Left kidney (tissue), 2 donors: Measurements from ENCODE around the gene TBC1D3B. TPM values are rescaled to one million over a fixed set of nuclear protein-coding genes. Genes with fewer than 3 reads are reported as not detected.
"Not testable (repeated sequence)": the region's sequence is repeated elsewhere in the genome, so short reads cannot be mapped to it uniquely, and the experiment has no call there.

Experiments
- DNase-seq: peaks from one replicate; pipeline ENCODE4 v3.0.0-alpha.2; 2013
- polyA plus RNA-seq: library from polyadenylated mRNA; unstranded; fragments of 120-200 nt; gene quantifications from one replicate; pipeline ENCODE4 v1.2.1, GENCODE V29; 2013; ENCODE audit not compliant: insufficient read length

Gene TBC1D3B
- polyA plus RNA-seq, 1 donor: 16.2 TPM

GRCh38 chr17:36181446-36182175, 5.2 kb upstream of the TBC1D3B start:
- DNase-seq: not testable (repeated sequence)

DNA sequence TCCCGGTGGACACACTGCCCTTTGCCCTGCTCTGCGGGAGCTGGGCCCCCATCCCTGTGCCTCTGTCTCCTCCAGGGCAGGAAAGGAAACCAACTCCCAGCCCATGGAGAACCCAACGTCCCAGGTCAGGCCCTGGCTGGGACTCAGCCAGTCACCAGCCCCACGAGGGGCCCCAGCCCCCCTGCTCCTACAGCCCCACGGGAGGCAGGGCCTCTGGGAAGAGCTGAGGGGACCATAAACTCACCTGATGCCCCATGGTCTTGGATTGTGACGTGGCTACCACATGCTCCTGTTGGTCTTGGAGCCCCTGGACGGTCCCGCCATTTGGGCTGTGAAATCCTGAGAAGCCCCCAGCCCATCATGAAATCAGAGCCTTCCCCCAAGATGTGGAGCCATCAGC, 7.6 kb downstream of the TBC1D3B start:
- DNase-seq: not testable (repeated sequence)

GRCh38 chr17:36153895-36154610, 22.4 kb downstream of the TBC1D3B start:
- no peak for DNase-seq

DNA sequence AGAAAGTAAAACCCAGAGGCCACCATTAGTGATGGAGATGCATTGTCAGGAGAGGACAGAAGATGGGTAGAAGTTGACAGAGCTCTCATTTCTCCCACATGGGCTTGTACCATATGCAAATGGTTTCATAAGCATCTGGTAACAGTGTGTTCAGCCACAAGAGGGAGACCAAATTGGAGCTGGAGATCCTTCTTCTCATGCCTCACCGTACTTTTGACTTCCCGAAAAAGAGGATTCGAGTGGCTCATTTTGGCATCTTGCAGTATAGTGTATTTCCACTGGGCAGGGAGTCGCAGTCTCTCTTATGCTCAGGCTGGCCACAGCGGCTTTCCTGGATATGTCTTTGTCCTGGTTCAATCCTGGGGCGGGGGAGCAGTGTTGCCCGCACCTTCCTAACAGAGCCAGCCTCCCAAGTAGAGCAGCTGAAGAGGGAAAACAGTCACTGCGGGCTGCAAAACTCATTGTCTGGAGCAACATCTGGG, 23.8 kb downstream of the TBC1D3B start:
- DNase-seq: no peak

DNA sequence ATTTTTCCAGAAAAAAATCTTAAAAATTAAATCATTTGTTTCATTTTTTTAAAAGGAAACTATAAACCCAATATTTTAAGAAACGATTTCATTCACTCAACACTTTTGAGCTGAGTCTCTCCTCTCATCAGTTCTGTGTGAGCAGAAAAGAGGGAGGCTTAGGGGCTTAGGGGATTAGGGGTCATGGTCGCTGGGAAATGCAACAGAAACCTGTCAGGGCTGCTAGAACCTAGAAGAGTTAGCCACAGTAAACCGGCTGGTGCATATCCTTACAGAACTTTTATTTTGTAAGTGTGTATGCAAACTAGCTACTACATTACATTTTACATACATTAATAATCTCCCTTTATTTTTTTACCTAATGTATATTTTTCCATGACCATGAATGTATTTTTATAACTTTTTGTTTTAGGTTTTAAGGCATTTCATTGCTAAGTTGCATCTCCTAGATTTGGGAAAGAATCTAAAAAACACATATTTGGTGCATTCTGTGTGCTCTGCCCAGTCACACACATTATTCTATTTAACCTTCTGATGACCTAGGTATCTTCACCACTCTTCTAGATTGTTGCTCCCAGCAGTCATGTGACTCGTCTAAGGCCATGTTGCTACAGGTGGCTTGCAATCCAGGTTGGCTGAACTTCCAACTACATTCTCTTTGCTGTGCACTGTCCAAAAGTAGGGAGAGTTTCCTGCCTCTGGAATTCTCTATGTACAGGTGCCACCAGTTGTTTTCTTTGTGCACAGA, 24.4 kb downstream of the TBC1D3B start:
- DNase-seq: no peak

DNA sequence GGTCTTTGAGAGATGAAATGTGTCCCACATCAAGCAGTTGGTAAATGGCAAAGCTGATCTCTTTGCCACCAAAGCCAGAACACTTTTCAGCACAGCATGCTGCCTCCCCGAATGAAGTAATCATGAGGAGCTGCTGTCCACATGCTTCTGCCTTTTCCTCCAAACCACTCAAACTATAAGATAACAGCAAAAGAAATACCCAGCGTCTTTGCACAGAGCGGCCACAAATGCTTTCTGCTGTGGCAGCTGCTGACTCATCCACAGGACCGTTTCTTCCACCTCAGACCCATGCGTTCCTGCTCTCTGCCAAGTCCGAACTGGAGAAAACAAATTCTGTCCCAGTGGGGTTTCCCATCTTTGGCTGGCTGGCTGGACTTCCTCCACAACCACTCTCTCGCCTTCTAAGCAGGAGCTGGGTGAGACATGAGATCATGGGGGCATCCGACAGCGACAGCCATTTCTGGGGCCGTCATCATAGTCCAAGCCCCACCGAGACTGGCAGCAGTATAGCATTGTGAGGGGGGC, 27.1 kb downstream of the TBC1D3B start:
- DNase-seq: no peak

GRCh38 chr17:36148559-36149295, 27.7 kb downstream of the TBC1D3B start:
- DNase-seq: peak; percentile 59

- DNase-seq: no peak
Measured at GRCh38 chr17:36147601-36148000, 28.8 kb downstream of the TBC1D3B start.

- no peak for DNase-seq
Measured at GRCh38 chr17:36144981-36145729, 31.3 kb downstream of the TBC1D3B start.

- DNase-seq: no peak
Measured at GRCh38 chr17:36144014-36144413, 32.4 kb downstream of the TBC1D3B start.

- DNase-seq: no peak
Measured at GRCh38 chr17:36142806-36143205, 33.6 kb downstream of the TBC1D3B start.

- DNase-seq: no peak
Measured at GRCh38 chr17:36142235-36142634, 34.2 kb downstream of the TBC1D3B start.

DNA sequence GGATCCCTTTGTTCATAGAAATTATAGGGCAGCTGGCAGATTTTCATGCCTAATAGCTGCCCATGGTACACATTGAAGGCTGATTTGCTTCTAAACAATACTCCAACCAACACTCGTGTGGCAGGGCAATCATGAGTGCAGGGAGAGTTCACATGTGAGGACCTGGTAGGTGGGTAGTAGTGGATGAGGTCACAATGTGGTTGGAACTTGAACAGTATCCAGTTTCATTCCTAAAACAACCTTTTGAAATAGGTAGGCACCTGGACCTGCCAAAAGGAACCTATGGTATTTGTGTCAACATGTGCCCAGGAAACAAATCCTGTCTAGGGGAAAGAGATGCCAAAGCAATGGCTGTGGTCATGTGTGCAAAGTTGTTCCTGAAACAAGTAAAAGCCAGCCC, 40.0 kb downstream of the TBC1D3B start:
- no peak for DNase-seq

GRCh38 chr17:36136036-36136435, 40.4 kb downstream of the TBC1D3B start:
- no peak for DNase-seq

DNA sequence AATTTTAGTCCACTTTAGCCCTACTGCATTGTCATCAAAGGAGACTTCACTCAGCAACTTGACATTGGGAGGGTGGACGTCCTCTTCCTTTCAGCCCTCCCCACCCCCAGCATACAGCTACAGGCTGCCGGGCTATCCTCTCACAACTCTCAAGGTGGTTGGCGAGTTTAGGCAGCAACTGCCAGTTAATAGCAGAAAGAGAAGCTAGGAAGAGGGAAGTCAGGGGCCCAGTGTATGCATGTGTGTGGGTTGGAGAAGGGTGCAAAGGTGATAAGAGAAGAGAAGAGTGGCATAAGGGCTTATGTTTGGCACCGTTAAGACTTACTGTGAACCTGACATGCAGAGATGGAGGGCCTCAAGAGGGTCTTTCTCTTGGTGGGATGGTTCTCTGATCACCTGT, 41.0 kb downstream of the TBC1D3B start:
- DNase-seq: no peak

- peak; percentile 75 for DNase-seq
Measured at GRCh38 chr17:36133602-36134236, 42.7 kb downstream of the TBC1D3B start.

DNA sequence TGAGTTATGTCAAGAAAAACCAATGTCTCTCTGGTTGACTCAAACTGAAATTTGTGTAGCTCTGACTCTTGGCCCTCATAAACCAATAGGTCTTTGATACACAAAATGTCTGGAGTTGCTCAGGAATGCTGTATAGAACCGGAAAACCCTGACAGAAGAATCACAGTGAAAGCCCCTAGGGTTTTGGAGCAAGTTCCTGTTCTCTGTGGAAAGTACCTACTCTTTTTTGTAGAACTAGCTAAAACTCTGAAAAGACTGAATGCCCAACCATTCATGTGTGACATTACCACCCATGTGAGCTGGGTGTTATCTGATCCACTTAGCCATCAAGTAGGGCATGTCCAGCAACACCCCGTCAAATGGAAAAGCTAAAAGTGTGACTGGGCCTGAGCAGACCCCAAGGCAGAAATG, 44.0 kb downstream of the TBC1D3B start:
- peak; percentile 11 for DNase-seq

DNA sequence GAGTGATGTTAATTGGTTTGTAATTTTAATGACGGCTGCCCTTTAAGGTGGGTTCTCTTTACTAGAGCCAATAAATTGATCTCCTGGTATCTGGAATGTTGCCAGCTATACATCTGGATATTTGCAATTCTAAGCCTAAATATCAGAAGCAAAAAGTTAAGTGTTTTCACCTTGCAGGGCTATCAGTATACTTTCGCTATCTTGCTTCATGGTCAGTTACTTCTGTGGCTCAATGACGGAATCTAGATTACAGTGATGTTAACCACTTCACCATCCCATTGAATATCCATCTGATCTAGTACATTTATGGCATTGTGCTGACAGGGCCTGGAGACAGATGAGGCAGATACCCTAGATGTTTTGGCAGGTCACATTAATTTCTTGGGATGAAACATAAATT, 44.5 kb downstream of the TBC1D3B start:
- DNase-seq: no peak

DNA sequence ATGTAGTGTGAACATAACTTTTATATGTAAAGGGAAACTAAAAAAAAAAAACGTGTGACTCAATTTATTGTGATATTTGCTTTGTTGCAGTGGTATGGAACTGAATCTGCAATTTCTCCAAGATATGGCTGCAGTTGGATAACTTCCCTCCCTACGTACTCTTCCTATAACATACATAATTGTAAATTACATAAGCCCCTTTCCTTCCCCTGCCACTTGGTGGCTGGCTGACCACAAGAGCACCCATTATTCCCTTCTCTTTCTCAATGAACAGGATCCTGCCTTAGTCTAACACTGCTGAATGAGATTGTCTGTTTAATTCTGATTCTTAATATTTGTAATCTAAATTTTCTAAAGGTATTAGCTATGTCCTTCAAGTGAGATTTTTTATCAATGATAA, 45.0 kb downstream of the TBC1D3B start:
- DNase-seq: no peak

DNA sequence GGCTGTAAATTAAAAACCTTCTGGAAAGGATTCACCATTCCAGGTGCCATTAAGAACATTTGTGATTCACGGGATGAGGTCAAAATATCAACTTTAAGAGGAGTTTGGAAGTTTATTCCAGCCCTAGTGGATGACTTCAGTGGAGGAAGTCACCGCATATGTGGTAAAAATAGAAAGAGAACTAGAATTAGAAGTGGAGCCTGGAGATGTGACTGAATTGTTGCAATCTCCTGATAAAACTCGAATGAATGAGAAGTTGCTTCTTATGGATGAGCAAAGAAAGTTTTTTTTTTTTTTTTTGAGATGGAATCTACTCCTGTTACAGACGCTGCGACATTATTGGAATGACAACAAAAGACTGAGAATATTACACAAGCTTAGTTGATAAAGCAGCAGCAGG, 46.1 kb downstream of the TBC1D3B start:
- DNase-seq: no peak

GRCh38 chr17:36129616-36130015, 46.8 kb downstream of the TBC1D3B start:
- DNase-seq: no peak
